Neural progenitor cell (in vitro differentiated cells): ENCODE data around the gene TBC1D2. TPM values are rescaled to one million over a fixed set of nuclear protein-coding genes. Genes with fewer than 3 reads are reported as not detected.

Source experiments
- DNase-seq: peaks from one replicate; pipeline ENCODE4 v3.0.0-alpha.2; 2016; ENCODE audit warnings: low spot score
- H2AFZ ChIP-seq: fragments of 200-600 bp; sonication (generic); replicated peaks from 2 replicates; pipeline ENCODE4 v1.6.1; 2016; ENCODE audit warnings: antibody characterized with exemption
- H3F3A ChIP-seq: fragments of 200-600 bp; sonication (generic); 2 replicates; pipeline ENCODE4 v1.6.1; 2016; ENCODE audit warnings: antibody characterized with exemption, low read depth
- H3K27ac ChIP-seq: fragments of 200-600 bp; sonication (generic); 2 replicates; pipeline ENCODE4 v1.5.1; 2016; ENCODE audit warnings: mild to moderate bottlenecking
- H3K27me3 ChIP-seq: fragments of 200-600 bp; sonication (generic); 2 replicates; pipeline ENCODE4 v1.6.1; 2016; ENCODE audit warnings: mild to moderate bottlenecking, moderate library complexity
- H3K36me3 ChIP-seq: fragments of 200-600 bp; sonication (generic); 2 replicates; pipeline ENCODE4 v1.5.1; 2016
- H3K4me1 ChIP-seq: fragments of 200-600 bp; sonication (generic); 2 replicates; pipeline ENCODE4 v1.6.1; 2016; ENCODE audit warnings: mixed run types
- H3K4me2 ChIP-seq: fragments of 200-600 bp; sonication (generic); 2 replicates; pipeline ENCODE4 v1.6.1; 2016
- H3K4me3 ChIP-seq: fragments of 200-600 bp; sonication (generic); 2 replicates; pipeline ENCODE4 v1.5.1; 2016
- H3K79me2 ChIP-seq: fragments of 200-600 bp; sonication (generic); 2 replicates; pipeline ENCODE4 v1.6.1; 2016; ENCODE audit warnings: low read depth
- H3K9ac ChIP-seq: fragments of 200-600 bp; sonication (generic); 2 replicates; pipeline ENCODE4 v1.6.1; 2016
- H3K9me3 ChIP-seq: fragments of 200-600 bp; sonication (generic); 2 replicates; pipeline ENCODE4 v1.5.1; 2016; ENCODE audit warnings: low read depth
- H4K20me1 ChIP-seq: fragments of 200-600 bp; sonication (generic); 2 replicates; pipeline ENCODE4 v1.6.1; 2016; ENCODE audit warnings: low read depth
- H3K27ac Mint-ChIP-seq: 3 replicates; pipeline ENCODE4 v1.8.0; 2021; ENCODE audit warnings: mixed read lengths
- H3K27me3 Mint-ChIP-seq: 2 replicates; pipeline ENCODE4 v1.8.0; 2022; ENCODE audit warnings: low read depth, mild to moderate bottlenecking, inconsistent platforms, moderate library complexity, mixed read lengths; ENCODE audit not compliant: insufficient read depth
- H3K36me3 Mint-ChIP-seq: 3 replicates; pipeline ENCODE4 v1.8.0; 2021; ENCODE audit warnings: mixed read lengths
- H3K4me1 Mint-ChIP-seq: 3 replicates; pipeline ENCODE4 v1.8.0; 2021; ENCODE audit warnings: mixed read lengths
- H3K4me3 Mint-ChIP-seq: 3 replicates; pipeline ENCODE4 v1.8.0; 2021; ENCODE audit warnings: mild to moderate bottlenecking, moderate library complexity, mixed read lengths
- H3K9me3 Mint-ChIP-seq: 3 replicates; pipeline ENCODE4 v1.8.0; 2020; ENCODE audit warnings: mixed read lengths
- EZH2 ChIP-seq: fragments of 200-600 bp; sonication (generic); IDR thresholded peaks from 2 replicates; pipeline ENCODE4 v1.6.1; 2017; ENCODE audit warnings: antibody characterized with exemption, mild to moderate bottlenecking, moderate library complexity
- EZH2phosphoT487 ChIP-seq: fragments of 200-600 bp; sonication (generic); IDR thresholded peaks from 2 replicates; pipeline ENCODE4 v1.6.1; 2017; ENCODE audit warnings: antibody characterized with exemption
- total RNA-seq: library from RNA; depleted of rRNA; stranded (reverse); fragments of >200 nt; gene quantifications from 2 replicates; pipeline ENCODE4 v1.2.3, GENCODE V29; 2015; ENCODE audit warnings: low replicate concordance
- TF ChIP-seq, protein P1 (sequence below): fragments of 200-600 bp; sonication (generic); IDR thresholded peaks from 2 replicates; pipeline ENCODE4 v1.5.1; 2017; ENCODE audit warnings: antibody characterized with exemption, mild to moderate bottlenecking

The TBC1D2 gene
- total RNA-seq, 1 donor from 2014 or later = 0.41 TPM

DNA sequence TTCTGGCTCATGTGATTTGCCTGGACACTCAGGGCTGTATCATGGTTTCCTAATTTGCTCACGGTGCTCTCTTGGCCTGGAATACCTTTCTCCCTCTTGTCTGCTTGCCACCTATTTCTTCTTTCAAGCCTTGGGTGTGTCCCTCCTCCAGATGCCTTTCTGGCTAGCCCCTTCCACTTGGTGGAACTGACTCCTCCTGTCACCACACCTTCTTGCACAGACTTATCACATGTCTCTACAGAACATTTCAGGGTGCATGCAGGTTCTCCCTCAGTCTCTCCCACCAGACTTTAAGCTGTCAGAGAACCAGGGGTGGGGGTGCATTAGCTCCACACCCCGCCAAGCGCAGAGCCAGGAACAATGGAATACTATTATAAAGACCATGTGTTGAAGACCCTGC is 1.9 kb downstream of the TBC1D2 start:
- H3K4me3 ChIP-seq = no peak overlapping the region
- no peaks in the 10 kb centered on the region for H3K36me3 ChIP-seq
- Mint-ChIP-seq H3K27ac (no peak overlapping the region), H3K4me1 (peaks cover 17% of the 10 kb centered on the region), H3K36me3 (no peaks in the 10 kb centered on the region), H3K27me3 (peaks cover 16% of the 10 kb centered on the region), H3K4me3 (peak overlapping the region; percentile 9), H3K9me3 (no peaks in the 10 kb centered on the region)
- no peak overlapping the region for H3K27ac ChIP-seq
- H3K4me2 ChIP-seq = no peak overlapping the region
- no peak for DNase-seq
- H2AFZ ChIP-seq = no peak overlapping the region
- H3K4me1 ChIP-seq = peaks cover 9% of the 10 kb centered on the region
- peaks cover 21% of the 10 kb centered on the region for H3K27me3 ChIP-seq
- peaks cover 16% of the 10 kb centered on the region for H3F3A ChIP-seq
- no peaks in the 10 kb centered on the region for H3K9me3 ChIP-seq
- H3K79me2 ChIP-seq = no peaks in the 10 kb centered on the region
- no peaks in the 10 kb centered on the region for H4K20me1 ChIP-seq
- no peak for TF ChIP-seq EZH2
- TF ChIP-seq EZH2phosphoT487 = no peak
- H3K9ac ChIP-seq = no peak overlapping the region

DNA sequence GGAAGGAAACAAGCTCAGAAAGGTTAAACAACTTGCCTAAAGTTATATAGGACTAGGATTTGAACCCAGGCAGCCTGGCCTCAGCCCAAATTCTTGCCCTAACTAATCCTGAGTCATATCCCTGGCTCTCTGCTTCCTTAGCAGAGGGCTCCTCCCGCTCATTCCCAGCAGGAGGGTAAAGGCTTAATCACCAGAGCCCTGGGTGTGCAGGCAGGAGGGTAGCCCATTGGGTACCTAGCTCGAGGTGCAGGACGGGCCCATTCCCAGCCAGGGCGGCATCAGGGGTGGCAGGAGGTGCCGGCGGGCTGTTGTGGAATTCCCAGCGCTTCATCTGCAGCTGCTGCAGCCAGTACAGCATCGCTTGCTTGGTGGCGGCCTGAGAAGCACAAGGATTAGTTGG is 3.9 kb downstream of the TBC1D2 start:
- Histone ChIP-seq H3K9me3 (no peaks in the 10 kb centered on the region), H3K9ac (no peak overlapping the region), H2AFZ (no peak overlapping the region), H3K4me3 (no peak overlapping the region), H3K27ac (no peak overlapping the region), H3K36me3 (no peaks in the 10 kb centered on the region), H3K27me3 (peaks cover 21% of the 10 kb centered on the region), H4K20me1 (no peaks in the 10 kb centered on the region), H3K4me2 (no peak overlapping the region), H3K79me2 (no peaks in the 10 kb centered on the region), H3F3A (peaks cover 9% of the 10 kb centered on the region), H3K4me1 (peaks cover 2% of the 10 kb centered on the region)
- no peak for DNase-seq
- Mint-ChIP-seq H3K4me1 (peaks cover 21% of the 10 kb centered on the region), H3K27me3 (peaks cover 16% of the 10 kb centered on the region), H3K27ac (no peak overlapping the region), H3K9me3 (no peaks in the 10 kb centered on the region), H3K4me3 (no peak overlapping the region), H3K36me3 (no peaks in the 10 kb centered on the region)
- TF ChIP-seq EZH2phosphoT487 (no peak), EZH2 (no peak)
- TF ChIP-seq, protein P1, sequence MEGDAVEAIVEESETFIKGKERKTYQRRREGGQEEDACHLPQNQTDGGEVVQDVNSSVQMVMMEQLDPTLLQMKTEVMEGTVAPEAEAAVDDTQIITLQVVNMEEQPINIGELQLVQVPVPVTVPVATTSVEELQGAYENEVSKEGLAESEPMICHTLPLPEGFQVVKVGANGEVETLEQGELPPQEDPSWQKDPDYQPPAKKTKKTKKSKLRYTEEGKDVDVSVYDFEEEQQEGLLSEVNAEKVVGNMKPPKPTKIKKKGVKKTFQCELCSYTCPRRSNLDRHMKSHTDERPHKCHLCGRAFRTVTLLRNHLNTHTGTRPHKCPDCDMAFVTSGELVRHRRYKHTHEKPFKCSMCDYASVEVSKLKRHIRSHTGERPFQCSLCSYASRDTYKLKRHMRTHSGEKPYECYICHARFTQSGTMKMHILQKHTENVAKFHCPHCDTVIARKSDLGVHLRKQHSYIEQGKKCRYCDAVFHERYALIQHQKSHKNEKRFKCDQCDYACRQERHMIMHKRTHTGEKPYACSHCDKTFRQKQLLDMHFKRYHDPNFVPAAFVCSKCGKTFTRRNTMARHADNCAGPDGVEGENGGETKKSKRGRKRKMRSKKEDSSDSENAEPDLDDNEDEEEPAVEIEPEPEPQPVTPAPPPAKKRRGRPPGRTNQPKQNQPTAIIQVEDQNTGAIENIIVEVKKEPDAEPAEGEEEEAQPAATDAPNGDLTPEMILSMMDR = no peak

DNA sequence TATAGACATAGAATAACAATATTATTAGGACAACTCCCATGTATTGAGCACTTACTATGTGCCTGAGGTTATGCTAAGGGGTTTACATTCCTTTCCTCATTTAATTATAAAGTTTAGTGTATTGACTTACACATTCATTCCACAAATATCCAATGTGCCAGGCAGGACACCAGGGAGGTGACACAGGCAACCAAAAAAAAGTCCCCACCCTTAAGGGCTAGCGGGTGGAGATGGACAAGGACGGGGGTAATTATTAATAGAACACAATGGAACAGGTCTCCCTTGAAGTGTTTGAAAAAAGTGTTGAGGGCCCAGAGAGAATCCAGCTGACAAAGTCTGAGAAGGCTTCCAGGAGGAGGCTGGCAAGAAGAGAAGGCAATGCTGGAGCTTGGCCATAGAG is 5.7 kb downstream of the TBC1D2 start:
- Histone ChIP-seq H2AFZ (no peak overlapping the region), H3K36me3 (no peaks in the 10 kb centered on the region), H3K9ac (no peak overlapping the region), H3F3A (peaks cover under 1% of the 10 kb centered on the region), H3K4me3 (no peak overlapping the region), H3K4me2 (no peak overlapping the region), H3K9me3 (no peaks in the 10 kb centered on the region), H3K27me3 (peaks cover 16% of the 10 kb centered on the region), H3K4me1 (peaks cover under 1% of the 10 kb centered on the region), H3K27ac (no peak overlapping the region), H4K20me1 (no peaks in the 10 kb centered on the region), H3K79me2 (no peaks in the 10 kb centered on the region)
- H3K9me3 Mint-ChIP-seq = no peaks in the 10 kb centered on the region
- no peak overlapping the region for H3K4me3 Mint-ChIP-seq
- no peak for DNase-seq
- peaks cover 22% of the 10 kb centered on the region for H3K4me1 Mint-ChIP-seq
- no peaks in the 10 kb centered on the region for H3K36me3 Mint-ChIP-seq
- TF ChIP-seq EZH2phosphoT487 = no peak
- TF ChIP-seq, protein P1 = no peak
- no peak for TF ChIP-seq EZH2
- peaks cover 11% of the 10 kb centered on the region for H3K27me3 Mint-ChIP-seq
- H3K27ac Mint-ChIP-seq = no peak overlapping the region

DNA sequence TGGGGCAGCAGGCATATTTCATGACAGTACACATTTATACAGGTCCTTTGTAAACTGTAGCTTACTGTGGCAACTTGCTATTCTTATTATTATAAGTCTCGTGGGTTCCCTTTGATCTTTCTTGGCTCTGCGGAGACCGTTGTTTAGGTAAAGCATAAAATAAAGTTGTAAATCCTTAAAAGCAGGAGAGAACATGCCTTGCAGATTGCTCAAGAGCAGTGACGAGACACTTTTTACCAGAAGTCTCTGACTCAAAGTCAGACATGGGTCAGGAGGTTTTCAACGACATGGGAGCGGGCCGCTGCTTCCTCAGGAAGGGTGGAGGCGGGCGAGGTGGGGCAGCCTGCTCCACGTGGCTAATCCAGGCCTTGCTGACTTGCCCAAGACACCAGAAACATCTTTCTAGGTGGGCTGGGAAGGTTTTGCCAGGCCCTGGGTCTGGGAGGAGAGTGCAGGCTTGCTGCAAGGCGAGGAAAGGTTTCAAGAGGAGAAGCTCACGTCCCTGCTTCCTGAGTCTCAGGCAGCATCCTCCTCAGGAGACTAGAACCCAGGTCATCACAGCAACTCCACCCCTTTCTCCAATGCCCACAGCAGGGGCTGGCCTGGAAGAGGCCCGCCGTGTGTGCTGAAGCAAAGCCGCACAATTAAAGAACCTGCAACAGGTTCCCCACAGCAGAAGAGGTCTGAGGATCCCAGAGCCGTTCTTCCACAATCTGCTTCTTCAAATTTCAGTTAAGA is 6.5 kb downstream of the TBC1D2 start:
- Histone ChIP-seq H3K9me3 (no peaks in the 10 kb centered on the region), H3K27ac (no peak overlapping the region), H3K4me1 (peaks cover 9% of the 10 kb centered on the region), H4K20me1 (peaks cover 3% of the 10 kb centered on the region), H3K79me2 (no peaks in the 10 kb centered on the region), H3K4me2 (no peak overlapping the region), H3K36me3 (no peaks in the 10 kb centered on the region), H3F3A (peaks cover 8% of the 10 kb centered on the region), H3K9ac (no peak overlapping the region), H3K27me3 (peaks cover 7% of the 10 kb centered on the region), H2AFZ (no peak overlapping the region), H3K4me3 (no peak overlapping the region)
- H3K27ac Mint-ChIP-seq = no peak overlapping the region
- H3K4me1 Mint-ChIP-seq = peaks cover 27% of the 10 kb centered on the region
- TF ChIP-seq EZH2phosphoT487 (no peak), EZH2 (no peak)
- TF ChIP-seq, protein P1 = no peak
- H3K36me3 Mint-ChIP-seq = no peaks in the 10 kb centered on the region
- H3K27me3 Mint-ChIP-seq = peaks cover 14% of the 10 kb centered on the region
- no peak overlapping the region for H3K4me3 Mint-ChIP-seq
- no peak for DNase-seq
- H3K9me3 Mint-ChIP-seq = no peaks in the 10 kb centered on the region
